HG03139 (cell line): ENCODE measurements around the gene PPA2.

Source experiments
- ATAC-seq: cut with Tn5 transposase; IDR thresholded peaks from one replicate; pipeline ENCODE4 v1.9.1; 2021; ENCODE audit not compliant: unreplicated experiment

PPA2 gene

GRCh38 chr4:105399532-105400161 is 74.2 kb downstream of the PPA2 start:
- no peak for ATAC-seq

GRCh38 chr4:105392858-105393257 is 81.0 kb downstream of the PPA2 start:
- ATAC-seq, result no peak

GRCh38 chr4:105389167-105389566 is 84.7 kb downstream of the PPA2 start:
- ATAC-seq, result no peak

- no peak for ATAC-seq
These were observed 86.4 kb downstream of the PPA2 start for GRCh38 chr4:105387466-105387865.

GRCh38 chr4:105386012-105386411 is 87.8 kb downstream of the PPA2 start:
- ATAC-seq, result no peak

GRCh38 chr4:105374071-105374470 is 99.8 kb downstream of the PPA2 start:
- ATAC-seq, result no peak

GRCh38 chr4:105373324-105373723 is 100.5 kb downstream of the PPA2 start:
- no peak for ATAC-seq

- no peak for ATAC-seq
These were observed 103.9 kb downstream of the PPA2 start for GRCh38 chr4:105369988-105370387.

- ATAC-seq, result no peak
These were observed 112.8 kb downstream of the PPA2 start for GRCh38 chr4:105361053-105361452.

- ATAC-seq, result no peak
These were observed 116.4 kb downstream of the PPA2 start for GRCh38 chr4:105357258-105357980.

GRCh38 chr4:105356194-105356593 is 117.7 kb downstream of the PPA2 start:
- no peak for ATAC-seq

GRCh38 chr4:105352826-105353225 is 121.0 kb downstream of the PPA2 start:
- ATAC-seq, result peak; percentile 68

GRCh38 chr4:105351861-105352260 is 122.0 kb downstream of the PPA2 start:
- ATAC-seq, result no peak

GRCh38 chr4:105350859-105351490 is 122.9 kb downstream of the PPA2 start:
- ATAC-seq, result no peak

GRCh38 chr4:105348719-105349118 is 125.1 kb downstream of the PPA2 start:
- ATAC-seq, result no peak

- ATAC-seq, result no peak
These were observed 127.0 kb downstream of the PPA2 start for GRCh38 chr4:105346869-105347268.

- ATAC-seq, result no peak
These were observed 128.0 kb downstream of the PPA2 start for GRCh38 chr4:105345838-105346237.

GRCh38 chr4:105345358-105345757 is 128.5 kb downstream of the PPA2 start:
- ATAC-seq, result no peak

- ATAC-seq, result no peak
These were observed 129.7 kb downstream of the PPA2 start for GRCh38 chr4:105344141-105344540.

GRCh38 chr4:105343146-105343931 is 130.5 kb downstream of the PPA2 start:
- no peak for ATAC-seq

GRCh38 chr4:105329081-105329480 is 144.8 kb downstream of the PPA2 start:
- no peak for ATAC-seq
